ENCODE measurements around the gene ADCY5. TPM values are rescaled to one million over a fixed set of nuclear protein-coding genes. Genes with fewer than 3 reads are reported as not detected.

The ADCY5 gene
- total and polyA plus RNA-seq, 2 donors (not counting 1 experiment from before 2014, with no cell fraction given): not detected

- H4K20me1 ChIP-seq (ENCODE audit: control insufficient read depth, insufficient read depth, low read length, poor library complexity, severe bottlenecking): no peaks in the 10 kb centered on the region
- Mint-ChIP-seq H3K9me3 (ENCODE audit: insufficient read depth) (no peaks in the 10 kb centered on the region), H3K4me1 (no peaks in the 10 kb centered on the region), H3K27me3 (no peaks in the 10 kb centered on the region), H3K4me3 (no peak overlapping the region), H3K27ac (no peak overlapping the region)
- CTCF ChIA-PET: no interaction called here
- H3K36me3 ChIP-seq (replicated peaks in 1 of 2; ENCODE audit: control extremely low read depth in 1 of 2, control insufficient read depth in 1 of 2, extremely low read depth in 1 of 2, insufficient read depth in 2 of 2, low read length in 1 of 2): peaks cover 2 to 19% of the 10 kb centered on the region in 2 experiments
- no peak overlapping the region for H3K27ac ChIP-seq (ENCODE audit: low read length in 2 of 2)
- no peak for DNase-seq
- H2AFZ ChIP-seq (ENCODE audit: insufficient read depth, low read depth, low read length, poor library complexity, severe bottlenecking): no peak overlapping the region
- H3K9me3 ChIP-seq (ENCODE audit: control extremely low read depth in 1 of 3, control insufficient read depth in 2 of 3, insufficient read depth in 1 of 3, low read length in 2 of 3): no peaks in the 10 kb centered on the region
- POLR2A ChIA-PET: no interaction called here
- intact Hi-C loops (cut with micrococcal nuclease): no loop called here
- H3K4me2 ChIP-seq (replicated peaks; ENCODE audit: low read depth, low read length, poor library complexity, severe bottlenecking): no peak overlapping the region
- no CpG with 5 or more reads among the region's 4 CpGs for WGBS (ENCODE audit: insufficient coverage)
- H3K79me2 ChIP-seq (ENCODE audit: control insufficient read depth, insufficient read depth, low read length): no peaks in the 10 kb centered on the region
- no peaks in the 10 kb centered on the region for H3K27me3 ChIP-seq (replicated peaks in 1 of 4; ENCODE audit: control extremely low read depth in 1 of 4, control insufficient read depth in 3 of 4, insufficient read depth in 4 of 4, low read length in 3 of 4)
- H3K4me1 ChIP-seq (ENCODE audit: control insufficient read depth in 2 of 2, insufficient read depth in 2 of 2, low read length in 2 of 2): no peaks in the 10 kb centered on the region
- no peak overlapping the region for H3K4me3 ChIP-seq (ENCODE audit: control extremely low read depth in 1 of 5, extremely low read depth in 1 of 5, insufficient read depth in 1 of 5, low read depth in 2 of 5, low read length in 4 of 5)
- no peak for TF ChIP-seq EZH2 (IDR thresholded peaks at IDR 0.05; ENCODE audit: borderline replicate concordance, insufficient read depth, low read depth, low read length, poor library complexity, severe bottlenecking)
- no peak for ATAC-seq (ENCODE audit: low read depth)
- no peak overlapping the region for H3K9ac ChIP-seq (ENCODE audit: low read length)
Measured at GRCh38 chr3:123491966-123492587, 43.2 kb upstream of the ADCY5 start.

GRCh38 chr3:123489400-123490004 is 40.6 kb upstream of the ADCY5 start:
- Histone ChIP-seq H3K4me2 (replicated peaks; ENCODE audit: low read depth, low read length, poor library complexity, severe bottlenecking) (no peak overlapping the region), H3K9me3 (ENCODE audit: control extremely low read depth in 1 of 3, control insufficient read depth in 2 of 3, insufficient read depth in 1 of 3, low read length in 2 of 3) (no peaks in the 10 kb centered on the region), H3K27me3 (replicated peaks in 1 of 4; ENCODE audit: control extremely low read depth in 1 of 4, control insufficient read depth in 3 of 4, insufficient read depth in 4 of 4, low read length in 3 of 4) (no peaks in the 10 kb centered on the region), H3K4me1 (ENCODE audit: control insufficient read depth in 2 of 2, insufficient read depth in 2 of 2, low read length in 2 of 2) (no peaks in the 10 kb centered on the region), H3K27ac (ENCODE audit: low read length in 2 of 2) (no peak overlapping the region), H3K9ac (ENCODE audit: low read length) (no peak overlapping the region), H3K4me3 (ENCODE audit: control extremely low read depth in 1 of 5, extremely low read depth in 1 of 5, insufficient read depth in 1 of 5, low read depth in 2 of 5, low read length in 4 of 5) (no peak overlapping the region), H2AFZ (ENCODE audit: insufficient read depth, low read depth, low read length, poor library complexity, severe bottlenecking) (no peak overlapping the region), H3K79me2 (ENCODE audit: control insufficient read depth, insufficient read depth, low read length) (no peaks in the 10 kb centered on the region), H4K20me1 (ENCODE audit: control insufficient read depth, insufficient read depth, low read length, poor library complexity, severe bottlenecking) (no peaks in the 10 kb centered on the region), H3K36me3 (replicated peaks in 1 of 2; ENCODE audit: control extremely low read depth in 1 of 2, control insufficient read depth in 1 of 2, extremely low read depth in 1 of 2, insufficient read depth in 2 of 2, low read length in 1 of 2) (peaks cover 0 to 15% of the 10 kb centered on the region in 2 experiments)
- Mint-ChIP-seq H3K4me1 (no peaks in the 10 kb centered on the region), H3K27ac (no peak overlapping the region), H3K4me3 (no peak overlapping the region), H3K9me3 (ENCODE audit: insufficient read depth) (no peaks in the 10 kb centered on the region), H3K27me3 (peaks cover 1% of the 10 kb centered on the region)
- ATAC-seq (ENCODE audit: low read depth): peak; percentile 36
- TF ChIP-seq CTCF (IDR thresholded peaks at IDR 0.05) (peak; percentile 76), EZH2 (IDR thresholded peaks at IDR 0.05; ENCODE audit: borderline replicate concordance, insufficient read depth, low read depth, low read length, poor library complexity, severe bottlenecking) (no peak)
- ChIA-PET POLR2A (no interaction called here), CTCF (interaction anchor here (0.6 to 2.0 kb wide), 4 partner anchors 10 to 1943 kb away, joined by 3 to 10 read pairs (median 3); partner anchors contain the start of gene POLQ)
- intact Hi-C loops (cut with micrococcal nuclease): no loop called here
- DNase-seq: peak; percentile 38
- 11% methylated on average over 7 of the region's 8 CpGs for WGBS (ENCODE audit: insufficient coverage)
